HCT116 (cell line): ENCODE results near the gene FGF18. TPM values are rescaled to one million over a fixed set of nuclear protein-coding genes. Genes with fewer than 3 reads are reported as not detected.

Experiments used
- ATAC-seq: fragments of 200-7000 bp; cut with Tn5 transposase; 2 replicates; pipeline ENCODE4 v1.9.1; 2020; ENCODE audit warnings: mild to moderate bottlenecking, moderate library complexity
- BruUV-seq: library from RNA; stranded (reverse); fragments of 400-500 nt; replicated peaks from 2 replicates; lab custom pipeline; 2021; lab: Mats Ljungman, UMichigan
- CTCF ChIA-PET: fragments of 300-600 bp; sonication (Branson Sonifier 250); formaldehyde crosslinking; loops from one replicate; lab custom pipeline; 2021; ENCODE audit warnings: antibody characterized with exemption; lab: Charles Lee
- POLR2A ChIA-PET: fragments of 300-600, 350-600 bp; sonication (Branson Sonifier 250); formaldehyde crosslinking; loops from one replicate; lab custom pipeline; 2021; ENCODE audit warnings: antibody characterized with exemption; lab: Charles Lee
- RAD21 ChIA-PET, 2 experiments: fragments of 300-600 bp; sonication (Branson Sonifier 250); formaldehyde crosslinking; loops; one replicate each; lab custom pipeline; 2023; ENCODE audit warnings: low total read pairs in 2 of 2; ENCODE audit not compliant: uncharacterized antibody in 2 of 2, unreplicated experiment in 2 of 2, low non-redundant PET in 1 of 2; lab: Charles Lee
- DNase-seq: peaks from one replicate; pipeline ENCODE4 v3.0.0-alpha.2; 2010; ENCODE audit warnings: low read depth, low spot score
- H2AFZ ChIP-seq: fragments of 200-600 bp; shearing (Covaris generic), sonication (generic); 2 replicates; pipeline ENCODE4 v1.6.1; 2017; ENCODE audit warnings: low read depth, mixed run types, mixed read lengths, antibody characterized with exemption, low read length; ENCODE audit not compliant: poor library complexity, severe bottlenecking
- H3K27ac ChIP-seq: 2 replicates; pipeline ENCODE4 v1.5.1; 2012; ENCODE audit warnings: low read depth, low read length
- H3K27me3 ChIP-seq: fragments of 200-600 bp; sonication (generic); 2 replicates; pipeline ENCODE4 v1.6.1; 2016; ENCODE audit warnings: mixed run types, low read length, mixed read lengths; ENCODE audit not compliant: insufficient read depth
- H3K36me3 ChIP-seq, 2 experiments: fragments of 200-500 bp in 1 of 2; fragments of 200-600 bp in 1 of 2; sonication (Bioruptor generic) in 1 of 2; sonication (generic) in 1 of 2; 2 replicates each; pipeline versions ENCODE4 v1.5.1 to v1.6.1; 2014 to 2016; ENCODE audit warnings: low read length in 2 of 2, inconsistent platforms in 1 of 2, mixed read lengths in 1 of 2, mixed run types in 1 of 2; ENCODE audit not compliant: insufficient read depth in 2 of 2, control insufficient read depth in 1 of 2
- H3K4me1 ChIP-seq, 2 experiments: fragments of 200-600 bp in 1 of 2; sonication (generic) in 1 of 2; 2 replicates each; pipeline versions ENCODE4 v1.5.1 to v1.6.1; 2012 to 2017; ENCODE audit warnings: low read length in 2 of 2, inconsistent platforms in 1 of 2, mild to moderate bottlenecking in 1 of 2, mixed read lengths in 1 of 2, mixed run types in 1 of 2, moderate library complexity in 1 of 2; ENCODE audit not compliant: insufficient read depth in 2 of 2, control insufficient read depth in 1 of 2
- H3K4me2 ChIP-seq: fragments of 200-600 bp; sonication (generic); 2 replicates; pipeline ENCODE4 v1.6.1; 2017; ENCODE audit warnings: mixed run types, low read length, mixed read lengths
- H3K4me3 ChIP-seq, 2 experiments: fragments of 200-600 bp in 1 of 2; sonication (generic) in 1 of 2; replicated peaks in 1 of 2; 2 replicates each; pipeline ENCODE4 v1.5.1; 2011 to 2016; ENCODE audit warnings: low read length in 2 of 2, control low read depth in 1 of 2, low read depth in 1 of 2, mild to moderate bottlenecking in 1 of 2, mixed read lengths in 1 of 2, mixed run types in 1 of 2
- H3K79me2 ChIP-seq: fragments of 200-600 bp; sonication (generic); 2 replicates; pipeline ENCODE4 v1.6.1; 2017; ENCODE audit warnings: mild to moderate bottlenecking, mixed run types, low read length, moderate library complexity, mixed read lengths; ENCODE audit not compliant: insufficient read depth
- H3K9ac ChIP-seq: fragments of 200-600 bp; sonication (generic); 2 replicates; pipeline ENCODE4 v1.6.1; 2016; ENCODE audit warnings: low read length, mixed read lengths
- H3K9me2 ChIP-seq: fragments of 200-600 bp; sonication (generic), shearing (Covaris generic); 2 replicates; pipeline ENCODE4 v1.6.1; 2017; ENCODE audit warnings: mixed run types, mild to moderate bottlenecking, moderate library complexity; ENCODE audit not compliant: insufficient read depth
- H3K9me3 ChIP-seq, 2 experiments: fragments of 200-500 bp in 1 of 2; fragments of 200-600 bp in 1 of 2; sonication (Bioruptor generic) in 1 of 2; sonication (generic) in 1 of 2; 2 replicates each; pipeline ENCODE4 v1.6.1; 2014 to 2017; ENCODE audit warnings: low read length in 2 of 2, mixed read lengths in 2 of 2, inconsistent platforms in 1 of 2, low read depth in 1 of 2, mild to moderate bottlenecking in 1 of 2, mixed run types in 1 of 2, moderate library complexity in 1 of 2; ENCODE audit not compliant: control insufficient read depth in 1 of 2, insufficient read depth in 1 of 2
- H4K20me1 ChIP-seq: fragments of 200-600 bp; sonication (generic), shearing (Covaris generic); 2 replicates; pipeline ENCODE4 v1.6.1; 2017; ENCODE audit warnings: mixed run types, mild to moderate bottlenecking, moderate library complexity; ENCODE audit not compliant: insufficient read depth
- EGR1 ChIP-seq: IDR thresholded peaks from 2 replicates; pipeline ENCODE4 v1.6.1; 2012; ENCODE audit warnings: low read depth
- ELF1 ChIP-seq: IDR thresholded peaks from 2 replicates; pipeline ENCODE4 v1.6.1; 2012; ENCODE audit warnings: low read depth, borderline replicate concordance
- EZH2phosphoT487 ChIP-seq: fragments of 200-600 bp; IDR thresholded peaks from 2 replicates; pipeline ENCODE4 v1.6.1; 2018; ENCODE audit warnings: antibody characterized with exemption, borderline replicate concordance
- JUND ChIP-seq: IDR thresholded peaks from 2 replicates; pipeline ENCODE4 v1.6.1; 2012
- POLR2A ChIP-seq: IDR thresholded peaks from 2 replicates; pipeline ENCODE4 v1.7.0; 2011; ENCODE audit warnings: borderline replicate concordance; ENCODE audit not compliant: insufficient read depth, insufficient read length; ENCODE audit errors: extremely low read depth
- SIN3A ChIP-seq: IDR thresholded peaks from 2 replicates; pipeline ENCODE4 v1.6.1; 2012; ENCODE audit warnings: low read depth
- ZFX ChIP-seq: fragments of 450-650 bp; IDR thresholded peaks from 2 replicates; pipeline ENCODE4 v1.6.1; 2017
- ZNF274 ChIP-seq: fragments of 200-500 bp; sonication (Bioruptor generic); IDR thresholded peaks from 2 replicates; pipeline ENCODE4 v1.6.1; 2014; ENCODE audit warnings: mild to moderate bottlenecking, low read depth, low read length, inconsistent platforms
- intact Hi-C: fragments of 100-400 bp; cut with micrococcal nuclease; formaldehyde crosslinking; loops from 2 replicates; pipeline ENCODE4 v1.10.0; 2022
- total RNA-seq: library from RNA; stranded (reverse); gene quantifications from one replicate; pipeline ENCODE4 v1.2.1, GENCODE V29; 2021; ENCODE audit not compliant: unreplicated experiment
- TF ChIP-seq, protein P1 (sequence below): IDR thresholded peaks from 2 replicates; pipeline ENCODE4 v1.6.1; 2012
- TF ChIP-seq, protein P2 (sequence below), 3 experiments: fragments of 200-600 bp in 1 of 3; sonication (generic) in 1 of 3; IDR thresholded peaks in 2 of 3; conservative IDR thresholded peaks in 1 of 3; 2 replicates each; pipeline ENCODE4 v1.5.1; 2012 to 2017; ENCODE audit warnings: low read depth in 2 of 3, low read length in 2 of 3, antibody characterized with exemption in 1 of 3, borderline replicate concordance in 1 of 3, control low read depth in 1 of 3, mild to moderate bottlenecking in 1 of 3, mixed read lengths in 1 of 3, mixed run types in 1 of 3, moderate library complexity in 1 of 3; ENCODE audit not compliant: insufficient read depth in 1 of 3
- TF ChIP-seq, protein P3 (sequence below): IDR thresholded peaks from 2 replicates; pipeline ENCODE4 v1.6.1; 2012; ENCODE audit warnings: low read depth

FGF18 gene
- total RNA-seq, 1 experiment from 2014 or later: 0.96 TPM

DNA sequence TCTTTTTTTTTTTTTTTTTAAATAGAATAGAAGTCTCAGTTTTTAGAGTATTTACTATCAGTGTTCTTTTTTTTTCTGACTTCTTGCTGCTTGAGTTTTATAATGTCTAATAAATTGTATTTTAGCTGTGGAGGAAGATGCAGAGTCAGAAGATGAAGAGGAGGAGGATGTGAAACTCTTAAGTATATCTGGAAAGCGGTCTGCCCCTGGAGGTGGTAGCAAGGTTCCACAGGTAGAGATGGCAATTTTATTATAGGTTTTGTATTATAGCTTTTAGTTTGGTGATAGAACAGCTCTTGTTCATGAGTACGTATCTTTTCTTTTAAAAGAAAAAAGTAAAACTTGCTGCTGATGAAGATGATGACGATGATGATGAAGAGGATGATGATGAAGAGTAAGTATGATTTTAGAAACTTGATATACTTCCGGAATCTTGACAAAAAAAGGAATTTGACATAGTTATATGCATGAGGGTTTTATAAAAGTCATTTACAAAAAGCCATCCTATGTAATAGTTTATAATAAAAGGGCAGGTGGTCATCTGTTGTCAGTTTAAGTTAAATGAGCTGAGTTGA is 26.8 kb upstream of the FGF18 start:
- Histone ChIP-seq H4K20me1 (peaks cover 91% of the 10 kb centered on the region), H3K4me2 (no peak overlapping the region), H3K36me3 (peaks cover 69 to 92% of the 10 kb centered on the region in 2 experiments), H3K27me3 (no peaks in the 10 kb centered on the region), H3K9me3 (no peaks in the 10 kb centered on the region), H3K9ac (no peak overlapping the region), H3K27ac (no peak overlapping the region), H3K79me2 (peaks cover 100% of the 10 kb centered on the region), H3K4me3 (no peak overlapping the region), H3K4me1 (peaks cover 5 to 26% of the 10 kb centered on the region in 2 experiments; a peak in 3 of 4 replicates), H2AFZ (no peak overlapping the region), H3K9me2 (no peaks in the 10 kb centered on the region)
- TF ChIP-seq, protein P1, sequence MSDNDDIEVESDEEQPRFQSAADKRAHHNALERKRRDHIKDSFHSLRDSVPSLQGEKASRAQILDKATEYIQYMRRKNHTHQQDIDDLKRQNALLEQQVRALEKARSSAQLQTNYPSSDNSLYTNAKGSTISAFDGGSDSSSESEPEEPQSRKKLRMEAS: no peak
- TF ChIP-seq, protein P2, sequence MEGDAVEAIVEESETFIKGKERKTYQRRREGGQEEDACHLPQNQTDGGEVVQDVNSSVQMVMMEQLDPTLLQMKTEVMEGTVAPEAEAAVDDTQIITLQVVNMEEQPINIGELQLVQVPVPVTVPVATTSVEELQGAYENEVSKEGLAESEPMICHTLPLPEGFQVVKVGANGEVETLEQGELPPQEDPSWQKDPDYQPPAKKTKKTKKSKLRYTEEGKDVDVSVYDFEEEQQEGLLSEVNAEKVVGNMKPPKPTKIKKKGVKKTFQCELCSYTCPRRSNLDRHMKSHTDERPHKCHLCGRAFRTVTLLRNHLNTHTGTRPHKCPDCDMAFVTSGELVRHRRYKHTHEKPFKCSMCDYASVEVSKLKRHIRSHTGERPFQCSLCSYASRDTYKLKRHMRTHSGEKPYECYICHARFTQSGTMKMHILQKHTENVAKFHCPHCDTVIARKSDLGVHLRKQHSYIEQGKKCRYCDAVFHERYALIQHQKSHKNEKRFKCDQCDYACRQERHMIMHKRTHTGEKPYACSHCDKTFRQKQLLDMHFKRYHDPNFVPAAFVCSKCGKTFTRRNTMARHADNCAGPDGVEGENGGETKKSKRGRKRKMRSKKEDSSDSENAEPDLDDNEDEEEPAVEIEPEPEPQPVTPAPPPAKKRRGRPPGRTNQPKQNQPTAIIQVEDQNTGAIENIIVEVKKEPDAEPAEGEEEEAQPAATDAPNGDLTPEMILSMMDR (IDR thresholded peaks at IDR 0.05 in 2 of 3, conservative IDR thresholded peaks at IDR 0.05 in 1 of 3; ENCODE audit: borderline replicate concordance in 1 of 3, insufficient read depth in 1 of 3, low read depth in 2 of 3, low read length in 2 of 3): peak in 1 of 3 experiments; percentile 13; a peak in 1 of 6 replicates
- ChIA-PET POLR2A (no interaction called here), CTCF (no interaction called here), RAD21 (no interaction called here)
- BruUV-seq: no TSS peak
- intact Hi-C loops: no loop called here
- DNase-seq (no peak), ATAC-seq (no peak)

DNA sequence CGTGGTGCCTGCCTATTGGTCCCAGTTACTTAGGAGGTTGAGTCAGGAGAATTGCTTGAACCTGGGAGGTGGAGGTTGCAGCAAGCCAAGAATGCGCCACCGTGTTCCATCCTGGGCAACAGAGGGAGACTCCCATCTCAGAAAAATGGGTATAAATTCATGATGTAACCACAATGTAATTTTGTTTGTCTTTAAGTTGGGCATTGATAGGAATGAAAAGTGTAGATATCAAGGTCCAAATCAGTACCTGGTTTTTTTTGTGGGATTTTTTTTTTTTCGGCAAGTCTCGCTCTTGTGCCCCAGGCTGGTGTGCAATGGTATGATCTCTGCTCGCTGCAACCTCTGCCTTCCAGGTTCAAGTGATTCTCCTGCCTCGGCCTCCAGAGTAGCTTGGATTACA is 24.4 kb upstream of the FGF18 start:
- Histone ChIP-seq H3K4me1 (peaks cover 0 to 14% of the 10 kb centered on the region in 2 experiments; a peak in 3 of 4 replicates), H3K4me3 (no peak overlapping the region), H3K27me3 (no peaks in the 10 kb centered on the region), H3K9ac (no peak overlapping the region), H2AFZ (no peak overlapping the region), H3K27ac (no peak overlapping the region), H4K20me1 (peaks cover 99% of the 10 kb centered on the region), H3K9me3 (no peaks in the 10 kb centered on the region), H3K79me2 (peaks cover 100% of the 10 kb centered on the region), H3K36me3 (peaks cover 79 to 99% of the 10 kb centered on the region in 2 experiments), H3K9me2 (no peaks in the 10 kb centered on the region), H3K4me2 (no peak overlapping the region)
- DNase-seq: no peak
- ChIA-PET CTCF (no interaction called here), POLR2A (interaction anchor here (0.9 kb wide), 1 partner anchor 13 kb away, joined by 3 read pairs; no protein-coding TSS in a partner anchor), RAD21 (no interaction called here)
- intact Hi-C loops: no loop called here
- BruUV-seq: no TSS peak
- no peak for ATAC-seq
- TF ChIP-seq, protein P1: no peak
- TF ChIP-seq ZNF274 (no peak), ZFX (no peak), EZH2phosphoT487 (no peak), POLR2A (no peak), ELF1 (no peak), SIN3A (no peak), EGR1 (no peak), JUND (no peak)
- TF ChIP-seq, protein P3, sequence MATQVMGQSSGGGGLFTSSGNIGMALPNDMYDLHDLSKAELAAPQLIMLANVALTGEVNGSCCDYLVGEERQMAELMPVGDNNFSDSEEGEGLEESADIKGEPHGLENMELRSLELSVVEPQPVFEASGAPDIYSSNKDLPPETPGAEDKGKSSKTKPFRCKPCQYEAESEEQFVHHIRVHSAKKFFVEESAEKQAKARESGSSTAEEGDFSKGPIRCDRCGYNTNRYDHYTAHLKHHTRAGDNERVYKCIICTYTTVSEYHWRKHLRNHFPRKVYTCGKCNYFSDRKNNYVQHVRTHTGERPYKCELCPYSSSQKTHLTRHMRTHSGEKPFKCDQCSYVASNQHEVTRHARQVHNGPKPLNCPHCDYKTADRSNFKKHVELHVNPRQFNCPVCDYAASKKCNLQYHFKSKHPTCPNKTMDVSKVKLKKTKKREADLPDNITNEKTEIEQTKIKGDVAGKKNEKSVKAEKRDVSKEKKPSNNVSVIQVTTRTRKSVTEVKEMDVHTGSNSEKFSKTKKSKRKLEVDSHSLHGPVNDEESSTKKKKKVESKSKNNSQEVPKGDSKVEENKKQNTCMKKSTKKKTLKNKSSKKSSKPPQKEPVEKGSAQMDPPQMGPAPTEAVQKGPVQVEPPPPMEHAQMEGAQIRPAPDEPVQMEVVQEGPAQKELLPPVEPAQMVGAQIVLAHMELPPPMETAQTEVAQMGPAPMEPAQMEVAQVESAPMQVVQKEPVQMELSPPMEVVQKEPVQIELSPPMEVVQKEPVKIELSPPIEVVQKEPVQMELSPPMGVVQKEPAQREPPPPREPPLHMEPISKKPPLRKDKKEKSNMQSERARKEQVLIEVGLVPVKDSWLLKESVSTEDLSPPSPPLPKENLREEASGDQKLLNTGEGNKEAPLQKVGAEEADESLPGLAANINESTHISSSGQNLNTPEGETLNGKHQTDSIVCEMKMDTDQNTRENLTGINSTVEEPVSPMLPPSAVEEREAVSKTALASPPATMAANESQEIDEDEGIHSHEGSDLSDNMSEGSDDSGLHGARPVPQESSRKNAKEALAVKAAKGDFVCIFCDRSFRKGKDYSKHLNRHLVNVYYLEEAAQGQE: no peak
